Kidney (tissue), 14 donors: ENCODE results near the gene CNNM3. TPM values are rescaled to one million over a fixed set of nuclear protein-coding genes. Genes with fewer than 3 reads are reported as not detected.
A peak's percentile ranks its signal among the peaks of the same experiment; 100 is the strongest.

ENCODE experiments used
- DNase-seq, 5 donors: peaks; one replicate each; pipeline ENCODE4 v3.0.0-alpha.2; 2013 to 2020
- FAIRE-seq: peaks from 2 replicates; lab custom pipeline; 2012; peaks lifted over from hg19 to GRCh38; lab: Jason Lieb, UNC
- H3K27ac ChIP-seq, 2 donors: one replicate each; pipeline ENCODE4 v1.7.0; 2013; ENCODE audit warnings: low read depth in 2 of 2, low read length in 2 of 2, inconsistent platforms in 1 of 2
- H3K27me3 ChIP-seq: one replicate; pipeline ENCODE4 v1.7.1; 2013; ENCODE audit warnings: low read length, inconsistent platforms; ENCODE audit not compliant: control insufficient read depth, insufficient read depth
- H3K36me3 ChIP-seq, 3 donors: one replicate each; pipeline versions ENCODE4 v1.7.0 to v1.7.1; 2013; ENCODE audit warnings: low read length in 3 of 3, control low read depth in 1 of 3, inconsistent platforms in 1 of 3; ENCODE audit not compliant: insufficient read depth in 3 of 3, control insufficient read depth in 2 of 3
- H3K4me1 ChIP-seq, 3 donors: one replicate each; pipeline versions ENCODE4 v1.7.0 to v1.7.1; 2013; ENCODE audit warnings: low read length in 3 of 3, inconsistent platforms in 1 of 3, low read depth in 1 of 3; ENCODE audit not compliant: control insufficient read depth in 2 of 3, insufficient read depth in 2 of 3
- H3K4me3 ChIP-seq, 3 donors: one replicate each; pipeline versions ENCODE4 v1.7.0 to v1.8.1; 2013; ENCODE audit warnings: low read length in 3 of 3, control low read depth in 1 of 3, inconsistent platforms in 1 of 3
- H3K9ac ChIP-seq, 3 donors: one replicate each; pipeline versions ENCODE4 v1.7.0 to v1.7.1; 2013; ENCODE audit warnings: low read length in 3 of 3, control low read depth in 1 of 3, inconsistent platforms in 1 of 3
- H3K9me3 ChIP-seq, 3 donors: one replicate each; pipeline versions ENCODE4 v1.7.0 to v1.7.1; 2013; ENCODE audit warnings: low read length in 3 of 3, control low read depth in 1 of 3, inconsistent platforms in 1 of 3; ENCODE audit not compliant: control insufficient read depth in 2 of 3, insufficient read depth in 1 of 3
- CTCF ChIP-seq: IDR thresholded peaks from 3 replicates; pipeline ENCODE4 v1.5.1; 2012; ENCODE audit warnings: mild to moderate bottlenecking, moderate library complexity, borderline replicate concordance; ENCODE audit not compliant: insufficient read depth; ENCODE audit errors: extremely low read depth
- intact Hi-C: fragments of 100-400 bp; cut with DNase I; formaldehyde crosslinking; loops from one replicate; pipeline ENCODE4 v1.11.1; 2022
- polyA plus RNA-seq: library from polyadenylated mRNA; stranded (reverse); fragments of 350-450 nt; fragmentation: Illumina TruSeq; extraction: RNeasy Lipid Tissue Mini Kit (QIAGEN cat#74804); gene quantifications from one replicate; pipeline ENCODE4 v1.2.3, GENCODE V29; 2014; ENCODE audit warnings: low read depth, low replicate concordance; ENCODE audit not compliant: insufficient read depth
- total RNA-seq: library from RNA; stranded (reverse); fragmentation: NEBNext Ultra II Directional; extraction: Animal tissue kit (Norgen Biotek cat#: 25700); gene quantifications from one replicate; pipeline ENCODE4 v1.2.1, GENCODE V29; 2021
- donor health status: control.
- donor health status: control.
- donor health status: control.
- donor health status: control.
- donor health status: control.
- donor health status: DM: yes; HTN: yes; CAD: no.
- donor health status: Normal renal cell carcinoma (clear cell type).

CNNM3 gene
- total and polyA plus RNA-seq, 2 donors from 2014 or later: 6.9 to 26.1 TPM

GRCh38 chr2:96783388-96783787 lies 32.7 kb upstream of the CNNM3 start:
- no peaks in the 10 kb centered on the region for H3K27me3 ChIP-seq
- no peaks in the 10 kb centered on the region for H3K9me3 ChIP-seq
- no peak overlapping the region for H3K27ac ChIP-seq
- no peaks in the 10 kb centered on the region for H3K36me3 ChIP-seq
- FAIRE-seq: no peak
- DNase-seq: no peak
- TF ChIP-seq CTCF: no peak
- H3K9ac ChIP-seq: no peak overlapping the region
- H3K4me3 ChIP-seq: no peak overlapping the region
- H3K4me1 ChIP-seq: no peaks in the 10 kb centered on the region
- intact Hi-C loops: no loop called here

DNA sequence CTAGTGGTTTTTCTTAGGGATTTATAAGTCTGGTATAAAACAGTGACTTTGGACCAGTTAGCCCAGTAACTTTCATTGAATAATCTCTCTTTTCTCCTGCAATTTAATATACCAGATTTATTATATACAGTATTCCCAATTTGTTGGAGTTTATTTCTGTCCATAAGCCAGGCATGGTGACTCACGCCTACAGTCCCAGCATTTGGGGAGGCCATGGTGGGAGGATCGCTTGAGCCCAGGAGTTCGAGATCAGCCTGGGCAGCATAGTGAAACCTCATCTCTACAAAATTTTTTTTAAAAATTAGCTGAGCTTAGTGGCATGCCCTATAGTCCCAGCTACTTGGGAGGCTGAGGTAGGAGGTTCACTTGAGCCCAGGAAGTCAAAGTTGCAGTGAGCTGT lies 28.7 kb upstream of the CNNM3 start:
- Histone ChIP-seq H3K4me1 (no peaks in the 10 kb centered on the region), H3K9ac (no peak overlapping the region), H3K36me3 (no peaks in the 10 kb centered on the region), H3K27me3 (no peaks in the 10 kb centered on the region), H3K4me3 (no peak overlapping the region), H3K9me3 (no peaks in the 10 kb centered on the region), H3K27ac (no peak overlapping the region)
- FAIRE-seq (no peak), DNase-seq (peak in 1 of 5 donors; percentile 8)
- no peak for TF ChIP-seq CTCF
- intact Hi-C loops: no loop called here

GRCh38 chr2:96788442-96789244 lies 27.4 kb upstream of the CNNM3 start:
- Histone ChIP-seq H3K27ac (no peak overlapping the region), H3K9ac (no peak overlapping the region), H3K9me3 (no peaks in the 10 kb centered on the region), H3K4me3 (no peak overlapping the region), H3K4me1 (no peaks in the 10 kb centered on the region), H3K27me3 (no peaks in the 10 kb centered on the region), H3K36me3 (no peaks in the 10 kb centered on the region)
- TF ChIP-seq CTCF: no peak
- peak in 1 of 5 donors; percentile 45 for DNase-seq
- no peak for FAIRE-seq
- intact Hi-C loops: no loop called here

- FAIRE-seq (no peak), DNase-seq (peak in 1 of 5 donors; percentile 28)
- Histone ChIP-seq H3K27me3 (no peaks in the 10 kb centered on the region), H3K9ac (no peak overlapping the region), H3K9me3 (no peaks in the 10 kb centered on the region), H3K27ac (no peak overlapping the region), H3K4me1 (no peaks in the 10 kb centered on the region), H3K36me3 (no peaks in the 10 kb centered on the region), H3K4me3 (no peak overlapping the region)
- TF ChIP-seq CTCF: no peak
- intact Hi-C loops: no loop called here
Observed at GRCh38 chr2:96789245-96789617, 26.8 kb upstream of the CNNM3 start.
